HG03039 (cell line): ENCODE measurements around the gene FMOD.
"Not testable (repeated sequence)": the region's sequence is repeated elsewhere in the genome, so short reads cannot be mapped to it uniquely, and the experiment has no call there.

Experiments used
- ATAC-seq: cut with Tn5 transposase; IDR thresholded peaks from one replicate; pipeline ENCODE4 v1.9.1; 2021; ENCODE audit warnings: mild to moderate bottlenecking, moderate library complexity; ENCODE audit not compliant: unreplicated experiment

The FMOD gene

DNA sequence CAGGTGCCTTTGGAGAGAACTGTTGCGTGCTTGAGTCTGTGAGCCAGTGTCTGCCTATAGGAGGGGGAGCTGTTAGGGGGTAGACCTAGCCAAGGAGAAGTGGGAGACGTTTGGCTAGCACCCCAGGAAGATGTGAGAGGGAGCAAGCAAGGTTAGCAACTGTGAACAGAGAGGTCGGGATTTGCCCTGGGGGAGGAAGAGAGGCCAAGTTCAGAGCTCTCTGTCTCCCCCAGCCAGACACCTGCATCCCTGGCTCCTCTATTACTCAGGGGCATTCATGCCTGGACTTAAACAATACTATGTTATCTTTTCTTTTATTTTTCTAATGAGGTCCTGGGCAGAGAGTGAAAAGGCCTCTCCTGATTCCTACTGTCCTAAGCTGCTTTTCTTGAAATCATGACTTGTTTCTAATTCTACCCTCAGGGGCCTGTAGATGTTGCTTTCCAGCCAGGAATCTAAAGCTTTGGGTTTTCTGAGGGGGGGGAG, 43.2 kb downstream of the FMOD start:
- ATAC-seq: no peak

DNA sequence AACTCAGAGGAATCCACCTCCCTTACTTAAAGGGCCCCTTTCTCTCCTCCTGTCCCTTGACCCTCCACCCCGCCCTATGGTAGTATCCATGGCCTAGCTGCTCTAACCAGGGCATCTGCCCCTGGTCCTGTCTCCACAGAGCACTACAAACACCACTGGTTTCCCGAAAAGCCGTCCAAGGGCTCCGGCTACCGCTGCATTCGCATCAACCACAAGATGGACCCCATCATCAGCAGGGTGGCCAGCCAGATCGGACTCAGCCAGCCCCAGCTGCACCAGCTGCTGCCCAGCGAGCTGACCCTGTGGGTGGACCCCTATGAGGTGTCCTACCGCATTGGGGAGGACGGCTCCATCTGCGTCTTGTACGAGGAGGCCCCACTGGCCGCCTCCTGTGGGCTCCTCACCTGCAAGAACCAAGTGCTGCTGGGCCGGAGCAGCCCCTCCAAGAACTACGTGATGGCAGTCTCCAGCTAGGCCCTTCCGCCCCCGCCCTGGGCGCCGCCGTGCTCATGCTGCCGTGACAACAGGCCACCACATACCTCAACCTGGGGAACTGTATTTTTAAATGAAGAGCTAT, 43.9 kb downstream of the FMOD start:
- no peak for ATAC-seq

DNA sequence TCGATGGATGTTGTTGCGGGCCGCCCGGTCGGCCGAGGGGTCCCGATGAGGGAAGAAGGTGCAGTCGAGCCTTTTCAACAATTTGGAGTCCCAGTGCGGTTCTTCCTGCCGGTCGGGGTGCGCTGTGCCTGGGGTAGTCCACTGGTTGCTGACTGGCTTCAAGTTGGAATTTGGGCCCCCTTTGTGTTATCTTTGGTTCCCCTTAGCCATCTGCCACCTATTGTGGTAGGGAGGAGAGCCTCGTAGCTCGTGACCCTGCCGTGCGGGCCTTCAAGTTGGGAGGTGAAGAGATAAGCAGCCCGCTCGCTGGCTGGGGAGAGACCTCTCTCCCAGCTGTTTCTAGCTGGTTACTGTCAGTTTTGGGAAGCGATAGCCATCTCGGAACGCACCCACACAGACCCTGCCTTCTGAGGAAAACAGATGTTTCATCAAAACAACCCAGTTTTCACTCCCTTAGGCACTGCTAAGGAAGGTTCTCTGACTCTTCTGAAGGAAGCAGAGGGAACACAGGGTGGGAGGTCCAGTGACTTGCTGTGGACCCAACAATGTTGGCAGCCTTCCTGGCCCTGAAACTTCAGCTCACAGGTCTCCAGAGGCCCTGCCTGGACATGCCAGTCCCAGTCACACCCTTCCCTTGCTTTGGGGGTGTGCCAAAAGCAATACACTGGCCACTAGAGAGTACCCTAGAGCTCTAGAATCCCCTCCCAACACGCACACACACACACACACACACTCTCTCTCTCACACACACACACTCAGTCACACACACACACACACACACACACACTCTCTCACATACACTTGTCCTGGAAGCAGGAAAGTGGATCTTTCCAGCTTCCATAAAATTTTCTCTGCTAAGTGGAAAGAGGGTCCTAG, 44.6 kb downstream of the FMOD start:
- ATAC-seq: no peak

DNA sequence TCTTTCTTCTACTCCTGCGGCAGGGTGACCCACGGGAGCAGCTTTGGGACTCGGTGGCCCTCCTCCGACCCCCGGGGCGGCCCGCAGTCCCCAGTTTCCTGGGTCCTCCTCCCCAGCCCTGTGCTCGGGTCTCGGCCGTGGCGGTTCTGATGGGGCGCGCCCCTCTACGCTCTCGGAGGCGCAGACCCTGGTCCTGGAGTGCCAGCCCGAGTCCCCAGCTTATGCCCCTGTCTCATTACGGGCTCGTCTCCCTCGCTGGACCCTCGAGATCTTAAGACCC, 45.2 kb downstream of the FMOD start:
- no peak for ATAC-seq

DNA sequence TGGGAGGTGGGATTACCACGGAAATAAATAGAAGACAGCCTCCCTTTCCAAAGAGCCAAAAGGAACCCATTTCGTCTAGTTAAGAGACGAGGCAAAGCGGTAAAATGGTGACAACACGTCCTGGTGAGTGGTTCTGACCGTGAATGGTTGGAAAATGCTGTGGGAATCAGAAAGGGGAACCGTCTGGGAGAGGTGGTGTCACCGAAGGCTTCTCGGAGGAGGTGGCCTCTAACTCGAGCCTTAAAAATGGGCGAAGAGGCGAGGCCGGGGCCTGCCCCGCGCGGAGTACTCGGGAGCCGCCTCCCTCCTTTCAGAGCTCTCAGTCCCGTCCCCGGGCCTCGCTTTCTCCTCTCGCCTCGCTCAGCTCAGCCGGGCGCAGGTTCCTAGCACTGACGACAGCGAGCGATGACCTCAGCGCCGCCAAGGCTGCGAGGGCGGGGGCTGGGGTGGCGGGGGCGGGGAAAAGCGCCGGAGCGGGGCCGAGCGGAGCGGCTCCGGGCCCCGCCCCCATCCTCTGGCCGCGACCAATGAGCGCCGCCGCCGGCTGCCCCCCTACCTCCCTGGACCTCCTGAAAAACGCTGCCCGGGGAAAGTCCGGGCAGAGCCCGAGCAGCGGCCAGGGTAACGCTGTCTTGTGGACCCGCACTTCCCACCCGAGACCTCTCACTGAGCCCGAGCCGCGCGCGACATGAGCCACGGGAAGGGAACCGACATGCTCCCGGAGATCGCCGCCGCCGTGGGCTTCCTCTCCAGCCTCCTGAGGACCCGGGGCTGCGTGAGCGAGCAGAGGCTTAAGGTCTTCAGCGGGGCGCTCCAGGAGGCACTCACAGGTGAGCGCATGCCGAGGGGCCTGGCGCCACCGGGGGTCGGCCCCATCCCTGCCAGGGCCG, 45.8 kb downstream of the FMOD start, which contains the start of gene BTG2:
TSS of gene BTG2 (plus strand) at position 601 of the 890 bp plus-strand sequence. CDS start at position 689, 88 bp downstream.
- peak; percentile 66 for ATAC-seq

DNA sequence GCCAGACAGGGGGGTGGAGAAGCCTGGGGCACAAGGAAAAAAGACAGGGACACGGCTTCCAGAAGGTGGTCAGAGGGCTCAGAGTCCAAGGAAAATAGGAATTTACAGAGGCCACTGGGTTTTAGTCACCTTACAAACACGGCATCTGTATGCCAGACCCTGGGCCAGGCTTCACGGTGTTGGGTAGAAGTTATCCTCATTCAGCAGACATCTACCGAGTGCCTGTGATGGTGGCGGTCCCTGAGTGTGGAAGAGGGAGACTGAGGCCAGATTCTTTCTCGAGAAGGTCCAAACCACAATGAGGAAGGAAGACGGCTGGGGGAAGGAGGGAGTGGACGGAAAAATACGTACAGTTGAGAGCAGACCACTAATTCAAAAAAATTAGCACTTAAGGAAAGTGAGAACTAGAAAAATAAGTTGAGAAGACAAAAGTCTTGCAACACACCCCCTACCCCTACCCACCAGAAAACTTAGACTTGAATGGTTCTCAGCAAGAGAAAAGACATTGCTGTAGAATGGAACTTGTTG, 46.5 kb downstream of the FMOD start:
- ATAC-seq: no peak

DNA sequence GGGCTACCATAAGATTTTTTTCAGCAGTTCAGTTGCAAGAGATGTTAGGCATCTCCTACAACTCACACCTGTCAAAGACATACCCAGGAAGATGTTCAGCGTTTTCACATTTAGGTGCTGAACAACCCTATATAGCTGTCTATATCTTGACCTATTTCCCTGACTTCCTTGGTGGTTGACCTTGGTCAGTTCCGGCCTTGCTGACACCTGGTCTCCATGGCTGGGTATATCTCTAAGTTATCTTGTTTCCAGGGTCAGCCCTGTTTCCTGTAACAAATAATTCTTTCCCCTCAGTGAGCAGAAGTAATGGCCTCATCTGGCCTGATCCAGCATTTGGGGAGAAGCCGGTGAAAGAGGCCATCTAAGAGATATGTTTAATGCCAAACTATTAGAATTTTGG, 48.0 kb downstream of the FMOD start:
- ATAC-seq: no peak

DNA sequence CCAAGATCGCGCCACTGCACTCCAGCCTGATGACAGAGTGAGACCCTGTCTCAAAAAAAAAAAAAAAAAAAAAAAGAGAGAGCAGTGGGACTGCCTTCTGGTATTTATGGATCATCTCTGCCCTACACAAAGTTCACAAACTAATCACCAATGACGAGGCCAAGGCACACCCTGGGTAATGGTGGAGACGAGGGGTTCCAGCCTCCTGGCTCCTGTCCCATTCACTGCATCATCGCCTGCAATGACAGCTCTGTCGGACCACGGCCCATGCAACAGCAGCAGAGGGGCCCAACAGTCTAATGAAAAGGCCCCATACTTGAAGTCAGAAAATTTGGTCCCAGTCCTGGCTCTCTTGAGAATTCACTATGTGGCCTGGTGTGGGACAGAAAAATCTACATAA, 48.5 kb downstream of the FMOD start:
- no peak for ATAC-seq

DNA sequence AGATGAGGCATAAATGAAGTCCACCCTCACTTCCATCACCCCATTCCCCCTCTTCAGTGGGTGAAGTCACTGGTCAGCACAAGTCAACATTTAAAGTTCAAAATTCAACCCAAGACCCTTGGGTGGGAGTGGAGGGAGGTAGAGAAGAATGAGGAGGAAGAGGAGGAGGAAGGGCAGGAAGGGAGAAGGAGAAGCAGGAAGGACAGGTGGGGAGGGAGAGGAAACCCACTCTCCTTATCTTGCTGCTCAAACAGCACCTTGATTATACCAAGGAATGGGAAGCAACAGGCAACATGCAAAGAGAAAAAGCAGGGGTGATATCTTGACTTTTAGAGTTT, 49.6 kb downstream of the FMOD start:
- no peak for ATAC-seq

DNA sequence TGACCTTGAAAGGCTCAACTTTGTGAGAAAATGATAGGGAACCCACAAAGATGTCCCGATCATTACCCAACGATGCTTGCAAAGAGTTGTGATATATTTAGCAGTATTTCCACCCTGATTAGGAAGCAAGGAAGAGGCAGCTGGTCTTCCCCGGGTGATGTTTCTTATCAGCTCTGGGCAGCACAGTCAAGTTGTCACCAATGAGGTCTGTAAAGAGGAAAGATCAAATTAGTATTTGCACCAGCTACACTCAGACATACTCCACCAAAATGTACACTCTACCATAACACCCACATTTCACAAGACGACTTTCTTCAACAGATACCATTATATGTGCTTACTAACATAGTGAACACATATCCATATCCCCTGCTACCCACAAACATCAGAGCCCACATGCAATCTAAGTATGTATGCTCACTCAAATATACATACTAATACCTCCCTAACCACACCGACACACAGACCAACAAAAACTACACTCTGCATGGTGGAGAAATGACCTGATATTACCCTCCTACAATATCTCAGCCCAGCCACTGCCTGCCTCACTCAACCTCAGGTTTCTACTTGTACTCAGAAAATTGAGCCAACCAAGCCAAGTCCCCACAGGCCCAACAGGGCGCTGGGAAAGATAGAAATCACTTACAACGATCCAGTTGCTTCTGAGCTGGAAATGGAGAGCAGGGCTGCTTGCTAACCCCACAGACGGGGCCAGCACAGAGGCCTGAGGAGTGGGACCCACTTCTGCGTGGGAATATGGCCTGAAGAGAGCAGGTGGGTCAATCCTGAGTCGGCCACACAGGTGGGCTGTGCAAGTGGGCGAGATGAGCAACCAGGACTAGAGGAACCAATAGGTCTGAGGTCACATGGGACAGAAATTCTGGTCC, 50.2 kb downstream of the FMOD start:
- no peak for ATAC-seq

DNA sequence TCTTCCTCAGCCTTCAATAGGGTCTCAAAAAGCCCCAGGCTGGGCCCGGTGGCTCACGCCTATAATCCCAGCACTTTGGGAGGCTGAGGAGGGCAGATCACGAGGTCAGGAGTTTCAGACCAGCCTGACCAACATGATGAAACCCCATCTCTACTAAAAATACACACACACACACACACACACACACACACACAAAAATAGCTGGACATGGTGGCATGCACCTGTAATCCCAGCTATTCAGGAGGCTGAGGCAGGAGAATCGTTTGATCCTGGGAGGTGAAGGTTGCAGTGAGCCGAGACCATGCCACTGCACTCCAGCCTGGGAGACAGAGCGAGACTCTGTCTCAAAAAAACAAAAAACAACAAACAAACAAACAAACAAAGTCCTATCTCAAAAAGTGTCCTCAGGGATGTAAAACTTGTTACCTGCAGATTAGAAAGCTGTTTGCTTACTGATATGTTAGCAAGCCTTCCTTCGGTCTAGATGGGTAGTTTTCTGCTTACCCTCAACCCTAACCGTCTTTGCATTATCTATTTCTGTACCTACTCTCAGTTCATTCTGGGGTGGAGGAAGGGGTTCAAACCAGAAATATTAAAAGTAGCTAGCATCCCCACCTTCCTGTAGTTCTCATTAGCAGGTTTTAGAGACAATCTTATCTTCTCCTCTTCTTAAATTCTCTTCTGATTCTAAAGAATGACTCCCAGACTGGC, 51.0 kb downstream of the FMOD start:
- ATAC-seq: not testable (repeated sequence)

DNA sequence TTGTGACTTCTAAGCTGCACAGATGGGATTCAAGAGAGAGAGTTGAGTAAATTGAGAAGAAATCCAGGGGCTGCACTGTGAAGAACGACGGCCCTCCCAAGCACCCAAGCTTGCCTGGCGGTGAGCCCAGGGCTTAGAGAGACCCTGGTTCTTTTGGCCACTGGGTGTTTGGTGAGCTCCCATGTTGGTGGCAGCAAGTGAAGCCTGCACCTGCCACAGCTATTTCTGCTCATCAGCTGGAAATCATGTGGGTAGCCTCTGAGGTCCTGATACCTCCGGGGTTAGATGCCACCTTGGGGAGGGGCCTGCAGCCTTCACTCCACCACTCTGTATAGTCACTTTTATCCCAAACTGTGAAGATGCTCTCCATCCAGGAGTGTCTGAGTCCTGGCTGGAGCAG, 51.8 kb downstream of the FMOD start:
- peak; percentile 43 for ATAC-seq

DNA sequence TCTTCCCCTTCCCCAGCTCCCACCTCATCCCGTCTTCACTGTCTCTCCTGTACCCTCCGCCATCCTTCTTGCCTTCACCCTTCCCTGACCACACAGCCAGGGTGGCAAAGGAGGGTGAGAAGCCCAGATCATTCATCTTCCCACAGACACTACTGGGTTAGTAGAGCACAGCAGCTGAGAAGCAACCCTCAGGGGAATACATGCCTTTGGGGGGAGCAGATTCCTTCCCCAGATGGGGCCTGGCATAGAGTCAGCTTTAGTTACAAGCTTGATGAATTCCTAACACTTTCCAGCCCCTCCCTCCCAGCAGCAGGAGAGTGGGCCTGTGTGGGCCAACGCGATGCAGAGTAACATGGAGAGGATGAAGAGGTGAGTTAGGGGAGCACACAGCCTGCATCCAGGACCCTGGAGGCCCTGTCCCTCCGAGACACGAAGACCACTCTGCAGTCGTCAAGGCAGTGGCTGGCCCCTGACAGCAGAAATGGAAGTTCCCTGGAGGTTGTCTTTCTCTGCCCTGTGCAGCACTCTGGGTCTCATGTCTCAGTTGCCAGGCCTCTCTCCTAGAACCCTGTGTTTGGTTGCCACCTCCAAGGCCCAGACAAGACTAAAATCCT, 54.4 kb downstream of the FMOD start:
- ATAC-seq: no peak

DNA sequence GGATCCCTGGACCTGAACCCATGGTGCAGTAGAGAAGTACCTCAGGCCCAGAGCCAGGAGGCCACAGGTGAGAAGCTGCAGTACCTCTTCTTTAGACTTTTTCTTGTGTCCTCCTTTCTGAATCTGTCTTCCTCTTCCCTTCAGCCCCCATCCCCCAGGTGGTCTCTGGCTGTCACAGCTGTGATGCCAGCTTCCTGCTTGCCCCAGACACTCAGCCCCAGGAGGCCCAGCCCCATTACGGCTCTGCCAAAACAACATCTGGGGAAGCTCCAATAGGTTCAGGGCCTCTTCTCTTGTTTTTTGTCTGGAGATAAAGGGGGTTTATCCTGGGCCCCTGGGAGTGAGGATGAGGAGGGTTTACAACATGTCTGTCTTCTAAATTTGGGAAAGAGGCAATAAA, 55.1 kb downstream of the FMOD start:
- ATAC-seq: no peak

DNA sequence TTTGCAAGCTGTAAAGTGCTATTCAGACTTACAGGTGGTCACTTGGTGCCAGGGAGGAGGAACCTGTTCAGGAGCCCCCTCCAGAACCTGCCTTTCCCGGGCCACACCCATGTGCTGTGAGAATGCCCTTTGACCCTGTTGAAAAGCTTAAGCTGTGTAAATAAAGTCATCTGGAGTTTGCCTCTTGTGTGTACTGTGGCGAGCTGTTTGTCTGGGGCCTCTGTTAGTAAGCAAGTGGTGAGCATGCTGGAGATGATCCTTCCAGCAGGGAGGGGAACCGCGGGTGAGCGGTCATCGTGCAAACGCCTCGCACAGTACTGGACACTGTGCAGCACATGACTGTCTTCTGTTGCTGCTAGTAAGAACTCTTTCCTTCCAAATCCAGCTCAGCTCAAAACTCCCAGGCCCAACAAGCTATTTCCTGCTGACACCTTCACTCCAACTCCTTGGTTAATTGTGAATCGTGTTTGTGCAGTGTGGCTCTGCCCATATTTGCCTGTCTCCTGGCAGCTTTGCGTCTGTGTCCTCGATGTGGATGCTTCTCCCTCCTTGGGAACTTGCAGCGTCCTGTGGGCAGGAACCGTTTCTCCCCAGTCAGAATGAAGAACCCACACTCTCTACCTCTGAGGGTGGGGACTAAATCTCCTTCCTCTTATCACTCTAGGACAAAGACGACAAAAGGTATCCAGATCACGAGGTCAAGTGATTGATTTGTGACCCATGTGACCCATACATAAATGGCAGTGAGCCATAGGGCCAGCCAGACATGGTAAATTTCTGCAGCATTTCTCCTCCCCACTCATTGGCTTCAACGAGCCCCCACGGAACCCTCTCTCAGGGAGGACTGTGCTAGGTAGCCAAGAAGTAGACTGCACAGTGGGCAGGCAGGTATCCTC, 59.5 kb downstream of the FMOD start:
- ATAC-seq: no peak
